K562 (cell line): ENCODE measurements around the gene FAM98C. TPM values are rescaled to one million over a fixed set of nuclear protein-coding genes. Genes with fewer than 3 reads are reported as not detected.

Source experiments
- ATAC-seq: fragments of 200-7000 bp; cut with Tn5 transposase; 3 replicates; pipeline ENCODE4 v1.9.1; 2020; ENCODE audit warnings: moderate library complexity
- BruUV-seq: library from RNA; stranded (reverse); fragments of 400-500 nt; replicated peaks from 2 replicates; lab custom pipeline; 2021; lab: Mats Ljungman, UMichigan
- CTCF ChIA-PET: fragments of 300-600 bp; formaldehyde crosslinking; extraction: SDS; loops from one replicate; lab custom pipeline; 2021; ENCODE audit warnings: low intra/inter-chr PET ratio; lab: Yijun Ruan, JAX
- POLR2A ChIA-PET: fragments of 300-600, 350-650 bp; sonication (Branson Sonifier 250); formaldehyde crosslinking; extraction: SDS; loops from one replicate; lab custom pipeline; 2021; ENCODE audit warnings: antibody characterized with exemption, inconsistent platforms; lab: Yijun Ruan, JAX
- DNase-seq, 4 experiments: peaks; one replicate each; pipeline versions ENCODE4 v3.0.0 to v3.0.0-alpha.2; 2011 to 2018; ENCODE audit warnings: low spot score in 3 of 4, mixed read lengths in 3 of 4; ENCODE audit errors: extremely low read depth in 1 of 4
- FAIRE-seq: peaks from 2 replicates; lab custom pipeline; 2011; peaks lifted over from hg19 to GRCh38; lab: Jason Lieb, UNC
- H2AFZ ChIP-seq: 2 replicates; pipeline ENCODE4 v1.6.0; 2011; ENCODE audit warnings: low read depth, low read length, control low read depth, inconsistent platforms
- H3K27ac ChIP-seq: fragments of 200-600 bp; 3 replicates; pipeline ENCODE4 v1.8.0; 2011; ENCODE audit warnings: low read depth, mild to moderate bottlenecking, control low read depth, inconsistent platforms, low read length, moderate library complexity, mixed read lengths; ENCODE audit errors: extremely low read depth
- H3K27me3 ChIP-seq, 2 experiments: fragments of 300-600 bp in 1 of 2; 2 replicates in 1 of 2; 3 replicates in 1 of 2; pipeline versions ENCODE4 v1.6.0 to v1.8.0; 2011; ENCODE audit warnings: inconsistent platforms in 2 of 2, low read length in 2 of 2, mild to moderate bottlenecking in 1 of 2, mixed read lengths in 1 of 2, moderate library complexity in 1 of 2; ENCODE audit not compliant: control insufficient read depth in 2 of 2, insufficient read depth in 2 of 2
- H3K36me3 ChIP-seq: fragments of 300-600 bp; 3 replicates; pipeline ENCODE4 v1.8.0; 2011; ENCODE audit warnings: mild to moderate bottlenecking, low read length, inconsistent platforms; ENCODE audit not compliant: control insufficient read depth, insufficient read depth
- H3K4me1 ChIP-seq, 2 experiments: fragments of 200-600 bp in 1 of 2; replicated peaks in 1 of 2; 2 replicates in 1 of 2; 3 replicates in 1 of 2; pipeline versions ENCODE4 v1.5.1 to v1.8.0; 2011; ENCODE audit warnings: inconsistent platforms in 2 of 2, low read length in 2 of 2, mild to moderate bottlenecking in 1 of 2, mixed read lengths in 1 of 2, moderate library complexity in 1 of 2; ENCODE audit not compliant: control insufficient read depth in 2 of 2, insufficient read depth in 2 of 2
- H3K4me2 ChIP-seq: 2 replicates; pipeline ENCODE4 v1.6.1; 2011; ENCODE audit warnings: low read length, control low read depth, inconsistent platforms, mixed read lengths; ENCODE audit not compliant: insufficient read depth
- H3K4me3 ChIP-seq: fragments of 200-600 bp; sonication (generic), shearing (Covaris generic); 2 replicates; pipeline ENCODE4 v1.5.1; 2016; ENCODE audit warnings: control low read depth, inconsistent platforms
- H3K79me2 ChIP-seq: fragments of 200-600 bp; 3 replicates; pipeline ENCODE4 v1.8.0; 2011; ENCODE audit warnings: low read length, inconsistent platforms; ENCODE audit not compliant: control insufficient read depth, insufficient read depth
- H3K9ac ChIP-seq, 2 experiments: 2 replicates each; pipeline versions ENCODE4 v1.6.0 to v1.6.1; 2011; ENCODE audit warnings: low read depth in 2 of 2, low read length in 2 of 2, control low read depth in 1 of 2, inconsistent platforms in 1 of 2, mild to moderate bottlenecking in 1 of 2, mixed read lengths in 1 of 2; ENCODE audit not compliant: insufficient read depth in 1 of 2
- H3K9me1 ChIP-seq: one replicate; pipeline ENCODE4 v1.6.0; 2011; ENCODE audit warnings: inconsistent platforms, mild to moderate bottlenecking, low read length, moderate library complexity; ENCODE audit not compliant: control insufficient read depth, insufficient read depth
- H3K9me3 ChIP-seq: replicated peaks from 2 replicates; pipeline ENCODE4 v1.5.1; 2011; ENCODE audit warnings: low read depth, low read length, inconsistent platforms; ENCODE audit not compliant: control insufficient read depth, insufficient read depth
- H4K20me1 ChIP-seq: replicated peaks from 2 replicates; pipeline ENCODE4 v1.6.1; 2011; ENCODE audit warnings: low read length, inconsistent platforms, mixed read lengths; ENCODE audit not compliant: control insufficient read depth, insufficient read depth
- DMBX1 ChIP-seq: fragments of 250-450 bp; sonication (Bioruptor Pico); IDR thresholded peaks from 2 replicates; pipeline ENCODE4 v1.8.0; 2022; ENCODE audit warnings: inconsistent platforms, mild to moderate bottlenecking, moderate library complexity, borderline replicate concordance
- RBM25 ChIP-seq: fragments of 200-400 bp; formaldehyde crosslinking; IDR thresholded peaks from 2 replicates; pipeline ENCODE4 v1.6.1; 2018; ENCODE audit warnings: low read length, low read depth, moderate library complexity; ENCODE audit not compliant: severe bottlenecking
- ZNF121 ChIP-seq: sonication (generic); formaldehyde crosslinking; conservative IDR thresholded peaks from 2 replicates; pipeline ENCODE4 v1.8.0; 2022; ENCODE audit warnings: missing genetic modification reagents
- WGBS: fragments of 100-300 bp; shearing (Covaris generic); methylation state at CpG from one replicate; pipeline ENCODE4 v1.1.6; 2016; ENCODE audit warnings: low coverage, mixed read lengths; ENCODE audit not compliant: insufficient coverage; ENCODE audit errors: missing lambda C conversion rate; 5-methylcytosine and 5-hydroxymethylcytosine counted together
- in situ Hi-C: fragments of 300-500 bp; cut with MboI; formaldehyde crosslinking; loops from 4 replicates; pipeline ENCODE4 v1.15.0; 2018; ENCODE audit warnings: inconsistent platforms, mixed read lengths
- intact Hi-C: fragments of 100-400 bp; cut with micrococcal nuclease; formaldehyde crosslinking; loops from 2 replicates; pipeline ENCODE4 v1.14.2; 2022
- polyA plus RNA-seq, 8 experiments: library from polyadenylated mRNA; depleted of rRNA in 4 of 8; stranded (reverse) in 5 of 8; unstranded in 3 of 8; fragments of >200 nt; fragmentation: Nextera tagmentation in 2 of 8; fragmentation: Illumina TruSeq in 1 of 8; extraction: Ambion mirVana in 2 of 8; extraction: Trizol in 1 of 8; gene quantifications; 2 replicates each; pipeline versions ENCODE4 v1.2.1 to v1.2.3, GENCODE V29; 2011 to 2014; ENCODE audit warnings: inconsistent platforms in 1 of 8, missing spikeins in 1 of 8
- total RNA-seq, 7 experiments: library from RNA; depleted of rRNA in 6 of 7; stranded (reverse); fragments of >200 nt in 6 of 7; fragmentation: Illumina TruSeq in 2 of 7; extraction: Trizol in 2 of 7; gene quantifications; 2 replicates each; pipeline versions ENCODE4 v1.2.1 to v1.2.3, GENCODE V29; 2011 to 2021; ENCODE audit warnings: low replicate concordance in 1 of 7
- TF ChIP-seq, protein P1 (sequence below): fragments of 200-800 bp; sonication (Bioruptor generic); IDR thresholded peaks from 2 replicates; pipeline ENCODE4 v1.6.1; 2016; ENCODE audit warnings: missing genetic modification characterization, missing compliant biosample characterization
- TF ChIP-seq, protein P2 (sequence below): fragments of 450-650 bp; formaldehyde crosslinking; IDR thresholded peaks from 2 replicates; pipeline ENCODE4 v1.4.0; 2022; ENCODE audit warnings: missing genetic modification characterization

The FAM98C gene
- total and polyA plus RNA-seq, 9 of the 15 experiments (the other 6 are each of a cell fraction or from before 2014, with no cell fraction given), result 1.7 to 43.8 (median 13.7) TPM

GRCh38 chr19:38429811-38430156 lies 26.9 kb downstream of the FAM98C start:
- Histone ChIP-seq H3K9ac (no peak overlapping the region), H3K4me2 (no peak overlapping the region), H3K4me3 (no peak overlapping the region), H3K9me3 (no peaks in the 10 kb centered on the region), H3K4me1 (peaks cover 33 to 35% of the 10 kb centered on the region in 2 experiments), H2AFZ (peak overlapping the region; percentile 29; the same call in 1 of the 2 replicates), H4K20me1 (no peaks in the 10 kb centered on the region), H3K27me3 (no peaks in the 10 kb centered on the region), H3K79me2 (0 out of 3 replicates have a peak, but pooled peaks cover 9% of the 10 kb centered on the region), H3K9me1 (no peaks in the 10 kb centered on the region), H3K27ac (no peak overlapping the region), H3K36me3 (no peaks in the 10 kb centered on the region)
- no TSS peak for BruUV-seq
- intact Hi-C loops (no loop called here), in situ Hi-C loops (no loop called here)
- ATAC-seq (no peak), DNase-seq (no peak), FAIRE-seq (no peak)
- POLR2A ChIA-PET, result interaction anchor here (0.5 kb wide), 1 partner anchor 32 kb away, joined by 5 read pairs; no protein-coding TSS in a partner anchor
- WGBS, result 55% methylated on average over 2 of the region's 2 CpGs
- CTCF ChIA-PET, result no interaction called here
- TF ChIP-seq, protein P1, sequence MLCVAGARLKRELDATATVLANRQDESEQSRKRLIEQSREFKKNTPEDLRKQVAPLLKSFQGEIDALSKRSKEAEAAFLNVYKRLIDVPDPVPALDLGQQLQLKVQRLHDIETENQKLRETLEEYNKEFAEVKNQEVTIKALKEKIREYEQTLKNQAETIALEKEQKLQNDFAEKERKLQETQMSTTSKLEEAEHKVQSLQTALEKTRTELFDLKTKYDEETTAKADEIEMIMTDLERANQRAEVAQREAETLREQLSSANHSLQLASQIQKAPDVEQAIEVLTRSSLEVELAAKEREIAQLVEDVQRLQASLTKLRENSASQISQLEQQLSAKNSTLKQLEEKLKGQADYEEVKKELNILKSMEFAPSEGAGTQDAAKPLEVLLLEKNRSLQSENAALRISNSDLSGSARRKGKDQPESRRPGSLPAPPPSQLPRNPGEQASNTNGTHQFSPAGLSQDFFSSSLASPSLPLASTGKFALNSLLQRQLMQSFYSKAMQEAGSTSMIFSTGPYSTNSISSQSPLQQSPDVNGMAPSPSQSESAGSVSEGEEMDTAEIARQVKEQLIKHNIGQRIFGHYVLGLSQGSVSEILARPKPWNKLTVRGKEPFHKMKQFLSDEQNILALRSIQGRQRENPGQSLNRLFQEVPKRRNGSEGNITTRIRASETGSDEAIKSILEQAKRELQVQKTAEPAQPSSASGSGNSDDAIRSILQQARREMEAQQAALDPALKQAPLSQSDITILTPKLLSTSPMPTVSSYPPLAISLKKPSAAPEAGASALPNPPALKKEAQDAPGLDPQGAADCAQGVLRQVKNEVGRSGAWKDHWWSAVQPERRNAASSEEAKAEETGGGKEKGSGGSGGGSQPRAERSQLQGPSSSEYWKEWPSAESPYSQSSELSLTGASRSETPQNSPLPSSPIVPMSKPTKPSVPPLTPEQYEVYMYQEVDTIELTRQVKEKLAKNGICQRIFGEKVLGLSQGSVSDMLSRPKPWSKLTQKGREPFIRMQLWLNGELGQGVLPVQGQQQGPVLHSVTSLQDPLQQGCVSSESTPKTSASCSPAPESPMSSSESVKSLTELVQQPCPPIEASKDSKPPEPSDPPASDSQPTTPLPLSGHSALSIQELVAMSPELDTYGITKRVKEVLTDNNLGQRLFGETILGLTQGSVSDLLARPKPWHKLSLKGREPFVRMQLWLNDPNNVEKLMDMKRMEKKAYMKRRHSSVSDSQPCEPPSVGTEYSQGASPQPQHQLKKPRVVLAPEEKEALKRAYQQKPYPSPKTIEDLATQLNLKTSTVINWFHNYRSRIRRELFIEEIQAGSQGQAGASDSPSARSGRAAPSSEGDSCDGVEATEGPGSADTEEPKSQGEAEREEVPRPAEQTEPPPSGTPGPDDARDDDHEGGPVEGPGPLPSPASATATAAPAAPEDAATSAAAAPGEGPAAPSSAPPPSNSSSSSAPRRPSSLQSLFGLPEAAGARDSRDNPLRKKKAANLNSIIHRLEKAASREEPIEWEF (CRISPR knock-in tag), result no peak
- TF ChIP-seq, protein P2, sequence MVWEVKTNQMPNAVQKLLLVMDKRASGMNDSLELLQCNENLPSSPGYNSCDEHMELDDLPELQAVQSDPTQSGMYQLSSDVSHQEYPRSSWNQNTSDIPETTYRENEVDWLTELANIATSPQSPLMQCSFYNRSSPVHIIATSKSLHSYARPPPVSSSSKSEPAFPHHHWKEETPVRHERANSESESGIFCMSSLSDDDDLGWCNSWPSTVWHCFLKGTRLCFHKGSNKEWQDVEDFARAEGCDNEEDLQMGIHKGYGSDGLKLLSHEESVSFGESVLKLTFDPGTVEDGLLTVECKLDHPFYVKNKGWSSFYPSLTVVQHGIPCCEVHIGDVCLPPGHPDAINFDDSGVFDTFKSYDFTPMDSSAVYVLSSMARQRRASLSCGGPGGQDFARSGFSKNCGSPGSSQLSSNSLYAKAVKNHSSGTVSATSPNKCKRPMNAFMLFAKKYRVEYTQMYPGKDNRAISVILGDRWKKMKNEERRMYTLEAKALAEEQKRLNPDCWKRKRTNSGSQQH (CRISPR knock-in tag), result no peak
- TF ChIP-seq RBM25 (peak; percentile 50), ZNF121 (CRISPR knock-in tag) (peak; percentile 28), DMBX1 (no peak)
